GM23338 (cell line): Measurements from ENCODE around the gene ENTPD6. TPM values are rescaled to one million over a fixed set of nuclear protein-coding genes. Genes with fewer than 3 reads are reported as not detected.

Source experiments
- ATAC-seq: fragments of 200-7000 bp; cut with Tn5 transposase; 3 replicates; pipeline ENCODE4 v1.9.1; 2020
- DNase-seq: peaks from one replicate; pipeline ENCODE4 v3.0.0-alpha.2; 2015; ENCODE audit warnings: low spot score
- H2AFZ ChIP-seq: fragments of 200-600 bp; sonication (generic); 2 replicates; pipeline ENCODE4 v1.8.0; 2016; ENCODE audit warnings: antibody characterized with exemption, mild to moderate bottlenecking, moderate library complexity
- H3F3A ChIP-seq: fragments of 200-600 bp; sonication (generic); replicated peaks from 2 replicates; pipeline ENCODE4 v1.8.0; 2017; ENCODE audit warnings: antibody characterized with exemption, mixed run types, low read depth
- H3K27ac ChIP-seq: fragments of 200-600 bp; sonication (generic); 2 replicates; pipeline ENCODE4 v1.6.1; 2016; ENCODE audit warnings: low read depth
- H3K27me3 ChIP-seq: fragments of 200-600 bp; sonication (generic); 2 replicates; pipeline ENCODE4 v1.8.0; 2016; ENCODE audit warnings: mild to moderate bottlenecking, mixed run types, moderate library complexity; ENCODE audit not compliant: insufficient read depth
- H3K36me3 ChIP-seq: fragments of 200-600 bp; sonication (generic); 2 replicates; pipeline ENCODE4 v1.8.0; 2016; ENCODE audit warnings: mild to moderate bottlenecking; ENCODE audit not compliant: insufficient read depth
- H3K4me1 ChIP-seq: fragments of 200-600 bp; sonication (generic); 2 replicates; pipeline ENCODE4 v1.8.0; 2016; ENCODE audit warnings: mild to moderate bottlenecking, moderate library complexity; ENCODE audit not compliant: insufficient read depth
- H3K4me2 ChIP-seq: fragments of 200-600 bp; sonication (generic); 2 replicates; pipeline ENCODE4 v1.7.1; 2017; ENCODE audit warnings: mixed run types
- H3K4me3 ChIP-seq: fragments of 200-600 bp; sonication (generic); 2 replicates; pipeline ENCODE4 v1.6.1; 2016; ENCODE audit warnings: mixed run types
- H3K79me2 ChIP-seq: fragments of 200-600 bp; sonication (generic); replicated peaks from 2 replicates; pipeline ENCODE4 v1.8.0; 2017; ENCODE audit warnings: mild to moderate bottlenecking; ENCODE audit not compliant: insufficient read depth
- H3K9me2 ChIP-seq: fragments of 200-600 bp; sonication (generic); 2 replicates; pipeline ENCODE4 v1.8.0; 2017; ENCODE audit not compliant: insufficient read depth
- H4K20me1 ChIP-seq: fragments of 200-600 bp; sonication (generic); replicated peaks from 2 replicates; pipeline ENCODE4 v1.8.0; 2017; ENCODE audit warnings: mild to moderate bottlenecking; ENCODE audit not compliant: insufficient read depth
- H3K27ac Mint-ChIP-seq: 2 replicates; pipeline ENCODE4 v1.8.0; 2020; ENCODE audit warnings: inconsistent platforms, mild to moderate bottlenecking, moderate library complexity, mixed read lengths
- H3K27me3 Mint-ChIP-seq: 3 replicates; pipeline ENCODE4 v1.8.0; 2022; ENCODE audit warnings: low read depth, mild to moderate bottlenecking, moderate library complexity, mixed read lengths, inconsistent platforms; ENCODE audit not compliant: insufficient read depth, poor library complexity
- H3K36me3 Mint-ChIP-seq: 3 replicates; pipeline ENCODE4 v1.8.0; 2021; ENCODE audit warnings: low read depth, mild to moderate bottlenecking, inconsistent platforms, moderate library complexity, mixed read lengths
- H3K4me1 Mint-ChIP-seq: 3 replicates; pipeline ENCODE4 v1.8.0; 2020; ENCODE audit warnings: mild to moderate bottlenecking, inconsistent platforms, mixed read lengths
- H3K4me3 Mint-ChIP-seq: 3 replicates; pipeline ENCODE4 v1.8.0; 2021; ENCODE audit warnings: moderate library complexity, mild to moderate bottlenecking, inconsistent platforms, mixed read lengths
- H3K9me3 Mint-ChIP-seq: 3 replicates; pipeline ENCODE4 v1.8.0; 2020; ENCODE audit warnings: moderate library complexity, mild to moderate bottlenecking, inconsistent platforms, mixed read lengths
- CREB1 ChIP-seq: fragments of 250-450 bp; sonication (Bioruptor Pico); IDR thresholded peaks from 2 replicates; pipeline ENCODE4 v1.5.0; 2020; ENCODE audit warnings: low read depth, mild to moderate bottlenecking, moderate library complexity
- EZH2 ChIP-seq: fragments of 200-600 bp; sonication (generic); IDR thresholded peaks from one replicate; pipeline ENCODE4 v1.8.0; 2017; ENCODE audit warnings: antibody characterized with exemption, mild to moderate bottlenecking, low read depth; ENCODE audit not compliant: unreplicated experiment
- EZH2phosphoT487 ChIP-seq: fragments of 200-600 bp; sonication (generic); IDR thresholded peaks from one replicate; pipeline ENCODE4 v1.8.1; 2018; ENCODE audit warnings: antibody characterized with exemption; ENCODE audit not compliant: unreplicated experiment
- JUNB ChIP-seq: IDR thresholded peaks from one replicate; pipeline ENCODE4 v1.6.1; 2016; ENCODE audit warnings: antibody characterized with exemption; ENCODE audit not compliant: unreplicated experiment
- NANOG ChIP-seq: IDR thresholded peaks from 2 replicates; pipeline ENCODE4 v1.6.1; 2016; ENCODE audit warnings: antibody characterized with exemption, borderline replicate concordance
- POLR2AphosphoS5 ChIP-seq: IDR thresholded peaks from 2 replicates; pipeline ENCODE4 v1.6.1; 2016; ENCODE audit warnings: antibody characterized with exemption, low read depth
- STAT1 ChIP-seq: IDR thresholded peaks from one replicate; pipeline ENCODE4 v1.6.1; 2016; ENCODE audit warnings: antibody characterized with exemption; ENCODE audit not compliant: unreplicated experiment
- ZNF114 ChIP-seq: fragments of 250-450 bp; sonication (Bioruptor Pico); IDR thresholded peaks from 2 replicates; pipeline ENCODE4 v1.5.0; 2020; ENCODE audit warnings: mild to moderate bottlenecking, moderate library complexity
- ZNF331 ChIP-seq: fragments of 250-450 bp; sonication (Bioruptor Pico); IDR thresholded peaks from 2 replicates; pipeline ENCODE4 v1.5.0; 2020; ENCODE audit warnings: low read depth, mild to moderate bottlenecking, moderate library complexity
- polyA plus RNA-seq: library from polyadenylated mRNA; unstranded; fragments of >200 nt; fragmentation: Nextera tagmentation; extraction: Ambion mirVana; gene quantifications from 2 replicates; pipeline ENCODE4 v1.2.1, GENCODE V29; 2016
- total RNA-seq: library from RNA; depleted of rRNA; stranded (reverse); fragments of >200 nt; shearing (Covaris generic); gene quantifications from 2 replicates; pipeline ENCODE4 v1.2.3, GENCODE V29; 2014
- TF ChIP-seq, protein P1 (sequence below): IDR thresholded peaks from 2 replicates; pipeline ENCODE4 v1.6.1; 2016; ENCODE audit warnings: antibody characterized with exemption
- TF ChIP-seq, protein P2 (sequence below): IDR thresholded peaks from one replicate; pipeline ENCODE4 v1.6.1; 2018; ENCODE audit warnings: antibody characterized with exemption; ENCODE audit not compliant: unreplicated experiment
- TF ChIP-seq, protein P3 (sequence below), 2 experiments: fragments of 200-600 bp in 1 of 2; sonication (generic) in 1 of 2; conservative IDR thresholded peaks; 2 replicates each; pipeline versions ENCODE4 v1.5.1 to v1.6.1; 2016 to 2017; ENCODE audit warnings: antibody characterized with exemption in 2 of 2, low read depth in 2 of 2, mild to moderate bottlenecking in 2 of 2, moderate library complexity in 1 of 2
- TF ChIP-seq, protein P4 (sequence below): fragments of 250-450 bp; sonication (Bioruptor Pico); IDR thresholded peaks from 2 replicates; pipeline ENCODE4 v1.5.0; 2020; ENCODE audit warnings: mild to moderate bottlenecking, moderate library complexity

Gene ENTPD6
- total and polyA plus RNA-seq, 2 experiments from 2014 or later: 19.3 to 45.9 TPM

DNA sequence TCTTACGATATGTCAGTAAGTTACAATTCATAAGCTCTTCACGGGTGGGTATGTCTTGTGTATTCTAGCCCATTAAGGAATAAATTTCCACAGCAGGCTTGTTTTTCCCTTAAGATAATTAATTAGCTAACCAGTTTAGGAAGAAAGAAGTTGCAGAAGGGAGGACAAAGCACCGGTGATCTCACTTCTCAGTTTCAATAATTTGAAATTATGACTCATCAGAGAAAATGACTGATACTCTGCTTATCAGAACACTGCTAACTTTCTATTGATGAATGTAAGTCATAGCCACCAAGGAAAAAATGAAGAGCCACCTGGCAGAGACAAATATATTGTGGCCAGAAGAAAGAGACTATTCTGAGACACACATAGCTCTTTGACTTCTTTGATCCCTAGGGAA is 35.0 kb upstream of the ENTPD6 start:
- H3K36me3 Mint-ChIP-seq: no peaks in the 10 kb centered on the region
- H3K9me3 Mint-ChIP-seq: peaks cover 16% of the 10 kb centered on the region
- no peaks in the 10 kb centered on the region for H3K27me3 Mint-ChIP-seq
- Histone ChIP-seq H3K9me2 (peaks cover 5% of the 10 kb centered on the region; the same call in 1 of the 2 replicates), H4K20me1 (no peaks in the 10 kb centered on the region), H2AFZ (no peak overlapping the region), H3K36me3 (no peaks in the 10 kb centered on the region), H3K79me2 (no peaks in the 10 kb centered on the region), H3K4me2 (no peak overlapping the region), H3F3A (no peaks in the 10 kb centered on the region), H3K4me3 (no peak overlapping the region), H3K27ac (no peak overlapping the region), H3K4me1 (no peaks in the 10 kb centered on the region), H3K27me3 (no peaks in the 10 kb centered on the region)
- H3K27ac Mint-ChIP-seq: no peak overlapping the region
- no peaks in the 10 kb centered on the region for H3K4me1 Mint-ChIP-seq
- no peak overlapping the region for H3K4me3 Mint-ChIP-seq
- no peak for ATAC-seq
- DNase-seq: no peak
- TF ChIP-seq ZNF331 (CRISPR knock-in tag): no peak
- TF ChIP-seq, protein P1, sequence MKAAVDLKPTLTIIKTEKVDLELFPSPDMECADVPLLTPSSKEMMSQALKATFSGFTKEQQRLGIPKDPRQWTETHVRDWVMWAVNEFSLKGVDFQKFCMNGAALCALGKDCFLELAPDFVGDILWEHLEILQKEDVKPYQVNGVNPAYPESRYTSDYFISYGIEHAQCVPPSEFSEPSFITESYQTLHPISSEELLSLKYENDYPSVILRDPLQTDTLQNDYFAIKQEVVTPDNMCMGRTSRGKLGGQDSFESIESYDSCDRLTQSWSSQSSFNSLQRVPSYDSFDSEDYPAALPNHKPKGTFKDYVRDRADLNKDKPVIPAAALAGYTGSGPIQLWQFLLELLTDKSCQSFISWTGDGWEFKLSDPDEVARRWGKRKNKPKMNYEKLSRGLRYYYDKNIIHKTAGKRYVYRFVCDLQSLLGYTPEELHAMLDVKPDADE: no peak
- TF ChIP-seq, protein P2, sequence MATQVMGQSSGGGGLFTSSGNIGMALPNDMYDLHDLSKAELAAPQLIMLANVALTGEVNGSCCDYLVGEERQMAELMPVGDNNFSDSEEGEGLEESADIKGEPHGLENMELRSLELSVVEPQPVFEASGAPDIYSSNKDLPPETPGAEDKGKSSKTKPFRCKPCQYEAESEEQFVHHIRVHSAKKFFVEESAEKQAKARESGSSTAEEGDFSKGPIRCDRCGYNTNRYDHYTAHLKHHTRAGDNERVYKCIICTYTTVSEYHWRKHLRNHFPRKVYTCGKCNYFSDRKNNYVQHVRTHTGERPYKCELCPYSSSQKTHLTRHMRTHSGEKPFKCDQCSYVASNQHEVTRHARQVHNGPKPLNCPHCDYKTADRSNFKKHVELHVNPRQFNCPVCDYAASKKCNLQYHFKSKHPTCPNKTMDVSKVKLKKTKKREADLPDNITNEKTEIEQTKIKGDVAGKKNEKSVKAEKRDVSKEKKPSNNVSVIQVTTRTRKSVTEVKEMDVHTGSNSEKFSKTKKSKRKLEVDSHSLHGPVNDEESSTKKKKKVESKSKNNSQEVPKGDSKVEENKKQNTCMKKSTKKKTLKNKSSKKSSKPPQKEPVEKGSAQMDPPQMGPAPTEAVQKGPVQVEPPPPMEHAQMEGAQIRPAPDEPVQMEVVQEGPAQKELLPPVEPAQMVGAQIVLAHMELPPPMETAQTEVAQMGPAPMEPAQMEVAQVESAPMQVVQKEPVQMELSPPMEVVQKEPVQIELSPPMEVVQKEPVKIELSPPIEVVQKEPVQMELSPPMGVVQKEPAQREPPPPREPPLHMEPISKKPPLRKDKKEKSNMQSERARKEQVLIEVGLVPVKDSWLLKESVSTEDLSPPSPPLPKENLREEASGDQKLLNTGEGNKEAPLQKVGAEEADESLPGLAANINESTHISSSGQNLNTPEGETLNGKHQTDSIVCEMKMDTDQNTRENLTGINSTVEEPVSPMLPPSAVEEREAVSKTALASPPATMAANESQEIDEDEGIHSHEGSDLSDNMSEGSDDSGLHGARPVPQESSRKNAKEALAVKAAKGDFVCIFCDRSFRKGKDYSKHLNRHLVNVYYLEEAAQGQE: no peak
- TF ChIP-seq, protein P3, sequence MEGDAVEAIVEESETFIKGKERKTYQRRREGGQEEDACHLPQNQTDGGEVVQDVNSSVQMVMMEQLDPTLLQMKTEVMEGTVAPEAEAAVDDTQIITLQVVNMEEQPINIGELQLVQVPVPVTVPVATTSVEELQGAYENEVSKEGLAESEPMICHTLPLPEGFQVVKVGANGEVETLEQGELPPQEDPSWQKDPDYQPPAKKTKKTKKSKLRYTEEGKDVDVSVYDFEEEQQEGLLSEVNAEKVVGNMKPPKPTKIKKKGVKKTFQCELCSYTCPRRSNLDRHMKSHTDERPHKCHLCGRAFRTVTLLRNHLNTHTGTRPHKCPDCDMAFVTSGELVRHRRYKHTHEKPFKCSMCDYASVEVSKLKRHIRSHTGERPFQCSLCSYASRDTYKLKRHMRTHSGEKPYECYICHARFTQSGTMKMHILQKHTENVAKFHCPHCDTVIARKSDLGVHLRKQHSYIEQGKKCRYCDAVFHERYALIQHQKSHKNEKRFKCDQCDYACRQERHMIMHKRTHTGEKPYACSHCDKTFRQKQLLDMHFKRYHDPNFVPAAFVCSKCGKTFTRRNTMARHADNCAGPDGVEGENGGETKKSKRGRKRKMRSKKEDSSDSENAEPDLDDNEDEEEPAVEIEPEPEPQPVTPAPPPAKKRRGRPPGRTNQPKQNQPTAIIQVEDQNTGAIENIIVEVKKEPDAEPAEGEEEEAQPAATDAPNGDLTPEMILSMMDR (conservative IDR thresholded peaks at IDR 0.05; ENCODE audit: low read depth in 2 of 2): no peak
- no peak for TF ChIP-seq CREB1 (CRISPR knock-in tag)
- no peak for TF ChIP-seq EZH2phosphoT487
- TF ChIP-seq, protein P4, sequence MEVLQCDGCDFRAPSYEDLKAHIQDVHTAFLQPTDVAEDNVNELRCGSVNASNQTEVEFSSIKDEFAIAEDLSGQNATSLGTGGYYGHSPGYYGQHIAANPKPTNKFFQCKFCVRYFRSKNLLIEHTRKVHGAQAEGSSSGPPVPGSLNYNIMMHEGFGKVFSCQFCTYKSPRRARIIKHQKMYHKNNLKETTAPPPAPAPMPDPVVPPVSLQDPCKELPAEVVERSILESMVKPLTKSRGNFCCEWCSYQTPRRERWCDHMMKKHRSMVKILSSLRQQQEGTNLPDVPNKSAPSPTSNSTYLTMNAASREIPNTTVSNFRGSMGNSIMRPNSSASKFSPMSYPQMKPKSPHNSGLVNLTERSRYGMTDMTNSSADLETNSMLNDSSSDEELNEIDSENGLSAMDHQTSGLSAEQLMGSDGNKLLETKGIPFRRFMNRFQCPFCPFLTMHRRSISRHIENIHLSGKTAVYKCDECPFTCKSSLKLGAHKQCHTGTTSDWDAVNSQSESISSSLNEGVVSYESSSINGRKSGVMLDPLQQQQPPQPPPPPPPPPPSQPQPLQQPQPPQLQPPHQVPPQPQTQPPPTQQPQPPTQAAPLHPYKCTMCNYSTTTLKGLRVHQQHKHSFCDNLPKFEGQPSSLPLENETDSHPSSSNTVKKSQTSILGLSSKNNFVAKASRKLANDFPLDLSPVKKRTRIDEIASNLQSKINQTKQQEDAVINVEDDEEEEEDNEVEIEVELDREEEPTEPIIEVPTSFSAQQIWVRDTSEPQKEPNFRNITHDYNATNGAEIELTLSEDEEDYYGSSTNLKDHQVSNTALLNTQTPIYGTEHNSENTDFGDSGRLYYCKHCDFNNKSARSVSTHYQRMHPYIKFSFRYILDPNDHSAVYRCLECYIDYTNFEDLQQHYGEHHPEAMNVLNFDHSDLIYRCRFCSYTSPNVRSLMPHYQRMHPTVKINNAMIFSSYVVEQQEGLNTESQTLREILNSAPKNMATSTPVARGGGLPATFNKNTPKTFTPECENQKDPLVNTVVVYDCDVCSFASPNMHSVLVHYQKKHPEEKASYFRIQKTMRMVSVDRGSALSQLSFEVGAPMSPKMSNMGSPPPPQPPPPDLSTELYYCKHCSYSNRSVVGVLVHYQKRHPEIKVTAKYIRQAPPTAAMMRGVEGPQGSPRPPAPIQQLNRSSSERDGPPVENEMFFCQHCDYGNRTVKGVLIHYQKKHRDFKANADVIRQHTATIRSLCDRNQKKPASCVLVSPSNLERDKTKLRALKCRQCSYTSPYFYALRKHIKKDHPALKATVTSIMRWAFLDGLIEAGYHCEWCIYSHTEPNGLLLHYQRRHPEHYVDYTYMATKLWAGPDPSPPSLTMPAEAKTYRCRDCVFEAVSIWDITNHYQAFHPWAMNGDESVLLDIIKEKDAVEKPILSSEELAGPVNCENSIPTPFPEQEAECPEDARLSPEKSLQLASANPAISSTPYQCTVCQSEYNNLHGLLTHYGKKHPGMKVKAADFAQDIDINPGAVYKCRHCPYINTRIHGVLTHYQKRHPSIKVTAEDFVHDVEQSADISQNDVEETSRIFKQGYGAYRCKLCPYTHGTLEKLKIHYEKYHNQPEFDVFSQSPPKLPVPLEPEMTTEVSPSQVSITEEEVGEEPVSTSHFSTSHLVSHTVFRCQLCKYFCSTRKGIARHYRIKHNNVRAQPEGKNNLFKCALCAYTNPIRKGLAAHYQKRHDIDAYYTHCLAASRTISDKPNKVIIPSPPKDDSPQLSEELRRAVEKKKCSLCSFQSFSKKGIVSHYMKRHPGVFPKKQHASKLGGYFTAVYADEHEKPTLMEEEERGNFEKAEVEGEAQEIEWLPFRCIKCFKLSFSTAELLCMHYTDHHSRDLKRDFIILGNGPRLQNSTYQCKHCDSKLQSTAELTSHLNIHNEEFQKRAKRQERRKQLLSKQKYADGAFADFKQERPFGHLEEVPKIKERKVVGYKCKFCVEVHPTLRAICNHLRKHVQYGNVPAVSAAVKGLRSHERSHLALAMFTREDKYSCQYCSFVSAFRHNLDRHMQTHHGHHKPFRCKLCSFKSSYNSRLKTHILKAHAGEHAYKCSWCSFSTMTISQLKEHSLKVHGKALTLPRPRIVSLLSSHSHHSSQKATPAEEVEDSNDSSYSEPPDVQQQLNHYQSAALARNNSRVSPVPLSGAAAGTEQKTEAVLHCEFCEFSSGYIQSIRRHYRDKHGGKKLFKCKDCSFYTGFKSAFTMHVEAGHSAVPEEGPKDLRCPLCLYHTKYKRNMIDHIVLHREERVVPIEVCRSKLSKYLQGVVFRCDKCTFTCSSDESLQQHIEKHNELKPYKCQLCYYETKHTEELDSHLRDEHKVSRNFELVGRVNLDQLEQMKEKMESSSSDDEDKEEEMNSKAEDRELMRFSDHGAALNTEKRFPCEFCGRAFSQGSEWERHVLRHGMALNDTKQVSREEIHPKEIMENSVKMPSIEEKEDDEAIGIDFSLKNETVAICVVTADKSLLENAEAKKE: no peak
- TF ChIP-seq EZH2: no peak
- TF ChIP-seq POLR2AphosphoS5: no peak
- TF ChIP-seq NANOG: no peak
- no peak for TF ChIP-seq JUNB
- TF ChIP-seq STAT1: no peak
- TF ChIP-seq ZNF114 (CRISPR knock-in tag): no peak
